VCaP (cell line): ENCODE results near the gene PLS3.
"Not testable (repeated sequence)": the region's sequence is repeated elsewhere in the genome, so short reads cannot be mapped to it uniquely, and the experiment has no call there.

Experiments
- H3K27ac ChIP-seq: fragments of 450-650 bp; 2 replicates; pipeline ENCODE4 v1.5.1; 2017
- CTCF ChIP-seq: fragments of 450-650 bp; conservative IDR thresholded peaks from 2 replicates; pipeline ENCODE4 v1.5.1; 2017; ENCODE audit warnings: mild to moderate bottlenecking, moderate library complexity

PLS3 gene

GRCh38 chrX:115616943-115617563 is 56.1 kb downstream of the PLS3 start:
- no peak overlapping the region for H3K27ac ChIP-seq
- TF ChIP-seq CTCF = no peak

- TF ChIP-seq CTCF = no peak
- H3K27ac ChIP-seq = no peak overlapping the region
These were observed 61.6 kb downstream of the PLS3 start for GRCh38 chrX:115622534-115622933.

- no peak overlapping the region for H3K27ac ChIP-seq
- TF ChIP-seq CTCF = no peak
These were observed 63.9 kb downstream of the PLS3 start for GRCh38 chrX:115624916-115625315.

- H3K27ac ChIP-seq = no peak overlapping the region
- no peak for TF ChIP-seq CTCF
These were observed 64.8 kb downstream of the PLS3 start for GRCh38 chrX:115625572-115626301.

GRCh38 chrX:115630204-115630603 is 69.2 kb downstream of the PLS3 start:
- no peak for TF ChIP-seq CTCF
- H3K27ac ChIP-seq = no peak overlapping the region

GRCh38 chrX:115632455-115632854 is 71.5 kb downstream of the PLS3 start:
- no peak overlapping the region for H3K27ac ChIP-seq
- no peak for TF ChIP-seq CTCF

GRCh38 chrX:115633397-115633796 is 72.4 kb downstream of the PLS3 start:
- not testable (repeated sequence) for H3K27ac ChIP-seq

- H3K27ac ChIP-seq = no peak overlapping the region
- no peak for TF ChIP-seq CTCF
These were observed 78.4 kb downstream of the PLS3 start for GRCh38 chrX:115639334-115639880.
